Left lung (tissue), 10 donors: ENCODE data around the gene MRPL44. TPM values are rescaled to one million over a fixed set of nuclear protein-coding genes. Genes with fewer than 3 reads are reported as not detected.
A peak's percentile ranks its signal among the peaks of the same experiment; 100 is the strongest.

Experiments used
- ATAC-seq: fragments of 200-7000 bp; cut with Tn5 transposase; one replicate; pipeline ENCODE4 v1.9.1; 2020; ENCODE audit warnings: moderate library complexity
- DNase-seq, 4 donors: peaks; one replicate each; pipeline ENCODE4 v3.0.0-alpha.2; 2013 to 2020
- H3K27ac ChIP-seq, 2 donors: fragments of 200-600 bp; sonication (generic) in 1 of 2; one replicate each; pipeline versions ENCODE4 v1.5.0 to v1.8.0; 2020 to 2021
- H3K27me3 ChIP-seq, 2 donors: fragments of 200-600 bp; sonication (generic) in 1 of 2; one replicate each; pipeline versions ENCODE4 v1.5.0 to v1.8.0; 2020 to 2021
- H3K36me3 ChIP-seq, 2 donors: fragments of 200-600 bp; sonication (generic) in 1 of 2; one replicate each; pipeline versions ENCODE4 v1.5.0 to v1.8.0; 2020 to 2021
- H3K4me1 ChIP-seq, 2 donors: fragments of 200-600 bp; one replicate each; pipeline ENCODE4 v1.8.0; 2021
- H3K4me3 ChIP-seq, 2 donors: fragments of 200-600 bp; sonication (generic) in 1 of 2; one replicate each; pipeline versions ENCODE4 v1.5.0 to v1.8.0; 2020 to 2021; ENCODE audit warnings: mild to moderate bottlenecking in 1 of 2
- H3K9me3 ChIP-seq, 2 donors: fragments of 200-600 bp; sonication (generic) in 1 of 2; one replicate each; pipeline versions ENCODE4 v1.5.0 to v1.8.0; 2020 to 2021
- CTCF ChIP-seq, 2 donors: fragments of 200-600 bp; sonication (generic) in 1 of 2; IDR thresholded peaks; one replicate each; pipeline versions ENCODE4 v1.5.0 to v1.8.0; 2021; ENCODE audit warnings: antibody characterized with exemption in 2 of 2
- intact Hi-C, 2 donors: fragments of 100-400 bp; cut with DNase I; formaldehyde crosslinking; loops; one replicate each; pipeline versions ENCODE4 v1.11.2 to v1.14.2; 2022
- polyA plus RNA-seq, 6 donors: library from polyadenylated mRNA; unstranded; fragments of 120-200 nt; gene quantifications; one replicate each; pipeline ENCODE4 v1.2.1, GENCODE V29; 2013; ENCODE audit not compliant: insufficient read length in 6 of 6
- total RNA-seq, 2 donors: library from RNA; stranded (reverse); fragmentation: NEBNext Ultra II Directional; extraction: Animal tissue kit (Norgen Biotek cat#: 25700); gene quantifications; one replicate each; pipeline ENCODE4 v1.2.1, GENCODE V29; 2021
- donor health status: DM: no; HTN: yes; CAD: no.
- donor health status: DM: no; HTN: no; CAD: no.

MRPL44 gene
- total and polyA plus RNA-seq, 8 donors = 23.1 to 26.8 (median 25.6) TPM

GRCh38 chr2:223970343-223971128, 13.3 kb downstream of the MRPL44 start:
- no peak overlapping the region for H3K27ac ChIP-seq
- no peaks in the 10 kb centered on the region for H3K4me1 ChIP-seq
- H3K27me3 ChIP-seq = no peaks in the 10 kb centered on the region
- peaks cover 0 to 34% of the 10 kb centered on the region in 2 donors for H3K36me3 ChIP-seq
- no peak overlapping the region for H3K4me3 ChIP-seq
- ATAC-seq (peak; percentile 83), DNase-seq (peak in 2 of 4 donors; percentile 51 to 67)
- intact Hi-C loops = no loop called here
- H3K9me3 ChIP-seq = no peaks in the 10 kb centered on the region
- TF ChIP-seq CTCF (IDR thresholded peaks at IDR 0.05) = peak; percentile 81 to 89

GRCh38 chr2:223971731-223972130, 14.5 kb downstream of the MRPL44 start:
- Histone ChIP-seq H3K27ac (no peak overlapping the region), H3K9me3 (no peaks in the 10 kb centered on the region), H3K36me3 (peaks cover 0 to 22% of the 10 kb centered on the region in 2 donors), H3K4me3 (no peak overlapping the region), H3K27me3 (no peaks in the 10 kb centered on the region), H3K4me1 (no peaks in the 10 kb centered on the region)
- intact Hi-C loops = no loop called here
- ATAC-seq = no peak
- no peak for DNase-seq
- TF ChIP-seq CTCF (IDR thresholded peaks at IDR 0.05) = no peak

- no peaks in the 10 kb centered on the region for H3K27me3 ChIP-seq
- peaks cover 0 to 12% of the 10 kb centered on the region in 2 donors for H3K36me3 ChIP-seq
- H3K9me3 ChIP-seq = no peaks in the 10 kb centered on the region
- H3K27ac ChIP-seq = no peak overlapping the region
- no peak for ATAC-seq
- no peaks in the 10 kb centered on the region for H3K4me1 ChIP-seq
- intact Hi-C loops = no loop called here
- H3K4me3 ChIP-seq = no peak overlapping the region
- TF ChIP-seq CTCF (IDR thresholded peaks at IDR 0.05) = no peak
- no peak for DNase-seq
Measured at GRCh38 chr2:223972656-223973102, 15.4 kb downstream of the MRPL44 start.

GRCh38 chr2:223973606-223974005, 16.3 kb downstream of the MRPL44 start:
- no peak for TF ChIP-seq CTCF (IDR thresholded peaks at IDR 0.05)
- ATAC-seq (no peak), DNase-seq (no peak)
- Histone ChIP-seq H3K9me3 (no peaks in the 10 kb centered on the region), H3K27me3 (no peaks in the 10 kb centered on the region), H3K36me3 (peaks cover 0 to 3% of the 10 kb centered on the region in 2 donors), H3K27ac (no peak overlapping the region), H3K4me3 (no peak overlapping the region), H3K4me1 (no peaks in the 10 kb centered on the region)
- intact Hi-C loops = no loop called here

- Histone ChIP-seq H3K36me3 (no peaks in the 10 kb centered on the region), H3K27ac (no peak overlapping the region), H3K4me3 (no peak overlapping the region), H3K9me3 (no peaks in the 10 kb centered on the region), H3K27me3 (no peaks in the 10 kb centered on the region), H3K4me1 (no peaks in the 10 kb centered on the region)
- intact Hi-C loops = no loop called here
- ATAC-seq = no peak
- TF ChIP-seq CTCF (IDR thresholded peaks at IDR 0.05) = no peak
- DNase-seq = no peak
Measured at GRCh38 chr2:223976635-223977226, 19.5 kb downstream of the MRPL44 start.
